ENCODE results near the gene AIG1. TPM values are rescaled to one million over a fixed set of nuclear protein-coding genes. Genes with fewer than 3 reads are reported as not detected.

The AIG1 gene
- polyA plus RNA-seq, 1 experiment = 43.2 TPM

- no peaks in the 10 kb centered on the region for H3K36me3 ChIP-seq (ENCODE audit: control insufficient read depth, insufficient read depth, low read length)
- no peak overlapping the region for H3K4me3 ChIP-seq (ENCODE audit: low read depth, low read length)
- CTCF ChIA-PET = no interaction called here
- POLR2A ChIA-PET = no interaction called here
- DNase-seq (ENCODE audit: low read depth) = no peak
- TF ChIP-seq CTCF (IDR thresholded peaks at IDR 0.05; ENCODE audit: insufficient read depth, low read depth, low read length) = no peak
- no peaks in the 10 kb centered on the region for H3K27me3 ChIP-seq (ENCODE audit: control insufficient read depth, insufficient read depth, low read length)
These were observed 132.1 kb downstream of the AIG1 start for GRCh38 chr6:143192766-143193165.

DNA sequence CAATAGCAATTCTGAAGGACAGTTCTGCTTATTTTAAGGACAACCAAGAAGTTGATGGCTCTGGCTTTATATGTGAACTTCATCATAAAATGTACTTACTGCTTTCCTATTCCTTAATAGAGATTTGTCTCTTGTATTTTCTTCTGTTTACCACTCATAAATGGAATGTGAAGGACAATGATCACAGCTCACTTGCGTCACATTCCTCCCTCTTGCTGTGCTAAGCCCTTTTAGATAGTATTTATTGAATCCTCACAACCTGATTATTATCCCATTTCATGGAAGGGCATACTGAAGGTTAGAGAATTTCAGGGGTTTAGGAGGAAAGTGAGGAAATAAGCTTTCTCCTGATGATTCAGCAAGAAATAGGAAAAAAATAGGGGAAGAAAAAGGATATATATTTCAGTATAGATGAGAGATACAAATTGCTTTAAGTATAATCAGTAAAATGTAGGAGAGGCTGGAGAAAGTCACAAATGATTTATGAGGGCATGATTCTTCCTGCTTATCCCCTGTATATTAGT is 132.9 kb downstream of the AIG1 start:
- ChIA-PET POLR2A (no interaction called here), CTCF (no interaction called here)
- DNase-seq (ENCODE audit: low read depth) = no peak

DNA sequence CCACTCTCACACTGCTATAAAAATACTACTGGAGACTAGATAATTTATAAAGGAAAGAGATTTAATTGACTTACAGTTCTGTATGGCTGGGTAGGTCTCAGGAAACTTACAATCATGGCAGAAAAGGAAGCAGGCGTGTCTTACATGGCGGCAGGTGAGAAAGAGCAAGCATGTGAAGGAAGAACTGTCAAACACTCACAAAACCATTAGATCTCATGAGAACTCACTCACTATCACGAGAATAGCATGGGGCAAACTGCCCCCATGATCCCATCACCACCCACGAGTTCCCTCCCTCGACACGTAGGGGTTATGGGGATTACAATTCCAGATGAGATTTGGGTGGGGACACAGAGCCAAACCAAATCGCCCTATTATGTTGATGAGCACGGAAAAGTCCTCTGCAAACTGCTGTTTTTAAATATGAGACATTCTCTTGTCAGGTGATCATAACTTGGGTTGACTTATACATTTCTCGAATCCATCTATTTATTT is 133.5 kb downstream of the AIG1 start:
- H3K27me3 ChIP-seq (ENCODE audit: control insufficient read depth, insufficient read depth, low read length) = no peaks in the 10 kb centered on the region
- no peak overlapping the region for H3K4me3 ChIP-seq (ENCODE audit: low read depth, low read length)
- H3K36me3 ChIP-seq (ENCODE audit: control insufficient read depth, insufficient read depth, low read length) = no peaks in the 10 kb centered on the region
- ChIA-PET POLR2A (no interaction called here), CTCF (no interaction called here)
- DNase-seq (ENCODE audit: low read depth) = no peak
- TF ChIP-seq CTCF (IDR thresholded peaks at IDR 0.05; ENCODE audit: insufficient read depth, low read depth, low read length) = no peak

More for the DNA sequence above, 132.9 kb downstream of the AIG1 start:
- Histone ChIP-seq H3K27me3 (ENCODE audit: control insufficient read depth, insufficient read depth, low read length) (no peaks in the 10 kb centered on the region), H3K4me3 (ENCODE audit: low read depth, low read length) (no peak overlapping the region), H3K36me3 (ENCODE audit: control insufficient read depth, insufficient read depth, low read length) (no peaks in the 10 kb centered on the region)
- no peak for TF ChIP-seq CTCF (IDR thresholded peaks at IDR 0.05; ENCODE audit: insufficient read depth, low read depth, low read length)

- no peak for DNase-seq (ENCODE audit: low read depth)
- ChIA-PET POLR2A (no interaction called here), CTCF (interaction anchor here (1.1 kb wide), 1 partner anchor 11 kb away, joined by 3 read pairs; no protein-coding TSS in a partner anchor)
These were observed 134.7 kb downstream of the AIG1 start for GRCh38 chr6:143195349-143195845.

More at GRCh38 chr6:143195349-143195845, 134.7 kb downstream of the AIG1 start:
- Histone ChIP-seq H3K4me3 (ENCODE audit: low read depth, low read length) (no peak overlapping the region), H3K27me3 (ENCODE audit: control insufficient read depth, insufficient read depth, low read length) (no peaks in the 10 kb centered on the region), H3K36me3 (ENCODE audit: control insufficient read depth, insufficient read depth, low read length) (no peaks in the 10 kb centered on the region)
- no peak for TF ChIP-seq CTCF (IDR thresholded peaks at IDR 0.05; ENCODE audit: insufficient read depth, low read depth, low read length)
